ENCODE measurements around the gene NELL2. TPM values are rescaled to one million over a fixed set of nuclear protein-coding genes. Genes with fewer than 3 reads are reported as not detected.

NELL2 gene
- total and polyA plus RNA-seq, 2 donors from 2014 or later = 0.30 to 3.3 TPM

GRCh38 chr12:44847403-44847802, 28.7 kb downstream of the NELL2 start:
- Histone ChIP-seq H3K36me3 (ENCODE audit: control insufficient read depth in 2 of 3, insufficient read depth in 3 of 3, low read length in 3 of 3) (no peaks in the 10 kb centered on the region), H3K9me3 (ENCODE audit: control insufficient read depth in 2 of 3, insufficient read depth in 1 of 3, low read length in 3 of 3) (no peaks in the 10 kb centered on the region), H3K4me3 (ENCODE audit: low read length in 3 of 3) (no peak overlapping the region), H3K9ac (ENCODE audit: low read length in 3 of 3) (no peak overlapping the region), H3K27me3 (ENCODE audit: control insufficient read depth, insufficient read depth, low read length) (no peaks in the 10 kb centered on the region), H3K27ac (ENCODE audit: low read depth in 2 of 2, low read length in 2 of 2) (no peak overlapping the region), H3K4me1 (ENCODE audit: control insufficient read depth in 2 of 3, insufficient read depth in 2 of 3, low read depth in 1 of 3, low read length in 3 of 3) (no peaks in the 10 kb centered on the region)
- no peak for TF ChIP-seq CTCF (IDR thresholded peaks at IDR 0.05; ENCODE audit: borderline replicate concordance, extremely low read depth, insufficient read depth)
- no peak for DNase-seq
- intact Hi-C loops (cut with DNase I) = no loop called here
- no peak for FAIRE-seq

- Histone ChIP-seq H3K9me3 (ENCODE audit: control insufficient read depth in 2 of 3, insufficient read depth in 1 of 3, low read length in 3 of 3) (no peaks in the 10 kb centered on the region), H3K9ac (ENCODE audit: low read length in 3 of 3) (no peak overlapping the region), H3K36me3 (ENCODE audit: control insufficient read depth in 2 of 3, insufficient read depth in 3 of 3, low read length in 3 of 3) (no peaks in the 10 kb centered on the region), H3K4me3 (ENCODE audit: low read length in 3 of 3) (no peak overlapping the region), H3K27ac (ENCODE audit: low read depth in 2 of 2, low read length in 2 of 2) (no peak overlapping the region), H3K4me1 (ENCODE audit: control insufficient read depth in 2 of 3, insufficient read depth in 2 of 3, low read depth in 1 of 3, low read length in 3 of 3) (no peaks in the 10 kb centered on the region), H3K27me3 (ENCODE audit: control insufficient read depth, insufficient read depth, low read length) (no peaks in the 10 kb centered on the region)
- intact Hi-C loops (cut with DNase I) = no loop called here
- TF ChIP-seq CTCF (IDR thresholded peaks at IDR 0.05; ENCODE audit: borderline replicate concordance, extremely low read depth, insufficient read depth) = no peak
- FAIRE-seq = no peak
- DNase-seq = no peak
Observed at GRCh38 chr12:44846826-44847225, 29.3 kb downstream of the NELL2 start.

- Histone ChIP-seq H3K27ac (ENCODE audit: low read depth in 2 of 2, low read length in 2 of 2) (no peak overlapping the region), H3K4me1 (ENCODE audit: control insufficient read depth in 2 of 3, insufficient read depth in 2 of 3, low read depth in 1 of 3, low read length in 3 of 3) (no peaks in the 10 kb centered on the region), H3K9ac (ENCODE audit: low read length in 3 of 3) (no peak overlapping the region), H3K27me3 (ENCODE audit: control insufficient read depth, insufficient read depth, low read length) (no peaks in the 10 kb centered on the region), H3K36me3 (ENCODE audit: control insufficient read depth in 2 of 3, insufficient read depth in 3 of 3, low read length in 3 of 3) (no peaks in the 10 kb centered on the region), H3K4me3 (ENCODE audit: low read length in 3 of 3) (no peak overlapping the region), H3K9me3 (ENCODE audit: control insufficient read depth in 2 of 3, insufficient read depth in 1 of 3, low read length in 3 of 3) (no peaks in the 10 kb centered on the region)
- no peak for FAIRE-seq
- DNase-seq = no peak
- intact Hi-C loops (cut with DNase I) = no loop called here
- no peak for TF ChIP-seq CTCF (IDR thresholded peaks at IDR 0.05; ENCODE audit: borderline replicate concordance, extremely low read depth, insufficient read depth)
Observed at GRCh38 chr12:44842669-44843068, 33.4 kb downstream of the NELL2 start.

- Histone ChIP-seq H3K9ac (ENCODE audit: low read length in 3 of 3) (no peak overlapping the region), H3K4me1 (ENCODE audit: control insufficient read depth in 2 of 3, insufficient read depth in 2 of 3, low read depth in 1 of 3, low read length in 3 of 3) (no peaks in the 10 kb centered on the region), H3K9me3 (ENCODE audit: control insufficient read depth in 2 of 3, insufficient read depth in 1 of 3, low read length in 3 of 3) (no peaks in the 10 kb centered on the region), H3K27me3 (ENCODE audit: control insufficient read depth, insufficient read depth, low read length) (no peaks in the 10 kb centered on the region), H3K27ac (ENCODE audit: low read depth in 2 of 2, low read length in 2 of 2) (no peak overlapping the region), H3K36me3 (ENCODE audit: control insufficient read depth in 2 of 3, insufficient read depth in 3 of 3, low read length in 3 of 3) (no peaks in the 10 kb centered on the region), H3K4me3 (ENCODE audit: low read length in 3 of 3) (no peak overlapping the region)
- FAIRE-seq = no peak
- no peak for DNase-seq
- no peak for TF ChIP-seq CTCF (IDR thresholded peaks at IDR 0.05; ENCODE audit: borderline replicate concordance, extremely low read depth, insufficient read depth)
- intact Hi-C loops (cut with DNase I) = no loop called here
Observed at GRCh38 chr12:44839785-44840184, 36.3 kb downstream of the NELL2 start.
